MM.1S (cell line): ENCODE data around the gene ADARB1.

Experiments
- DNase-seq: peaks from one replicate; pipeline ENCODE4 v3.0.0-alpha.2; 2015
- H2AFZ ChIP-seq: fragments of 300-600 bp; sonication (generic); 2 replicates; pipeline ENCODE4 v1.6.0; 2016; ENCODE audit warnings: antibody characterized with exemption, low read length
- H3F3A ChIP-seq: fragments of 300-600 bp; sonication (generic); 2 replicates; pipeline ENCODE4 v1.6.1; 2016; ENCODE audit warnings: mild to moderate bottlenecking, antibody characterized with exemption, low read length, moderate library complexity, mixed read lengths; ENCODE audit not compliant: insufficient read depth
- H3K27ac ChIP-seq: fragments of 300-600 bp; sonication (generic); 2 replicates; pipeline ENCODE4 v1.5.1; 2016; ENCODE audit warnings: mild to moderate bottlenecking, low read length
- H3K27me3 ChIP-seq: fragments of 300-600 bp; sonication (generic); replicated peaks from 2 replicates; pipeline ENCODE4 v1.6.0; 2016; ENCODE audit warnings: low read length; ENCODE audit not compliant: insufficient read depth
- H3K36me3 ChIP-seq: fragments of 300-600 bp; sonication (generic); replicated peaks from 2 replicates; pipeline ENCODE4 v1.6.1; 2016; ENCODE audit warnings: mild to moderate bottlenecking, low read length, mixed read lengths; ENCODE audit not compliant: insufficient read depth
- H3K4me1 ChIP-seq: fragments of 300-600 bp; sonication (generic); 2 replicates; pipeline ENCODE4 v1.6.1; 2016; ENCODE audit warnings: low read length, mixed read lengths
- H3K4me2 ChIP-seq: fragments of 300-600 bp; sonication (generic); 2 replicates; pipeline ENCODE4 v1.6.0; 2016; ENCODE audit warnings: low read depth, low read length
- H3K4me3 ChIP-seq: fragments of 300-600 bp; sonication (generic); 2 replicates; pipeline ENCODE4 v1.5.1; 2016; ENCODE audit warnings: low read length, mixed read lengths
- H3K79me2 ChIP-seq: fragments of 300-600 bp; sonication (generic); 2 replicates; pipeline ENCODE4 v1.6.1; 2016; ENCODE audit warnings: mixed run types, low read length, mixed read lengths
- H3K9ac ChIP-seq: fragments of 300-600 bp; sonication (generic); 2 replicates; pipeline ENCODE4 v1.6.1; 2016; ENCODE audit warnings: low read length, mixed read lengths
- H3K9me2 ChIP-seq: fragments of 300-600 bp; sonication (generic); replicated peaks from 2 replicates; pipeline ENCODE4 v1.6.1; 2016; ENCODE audit warnings: mild to moderate bottlenecking, low read length, mixed read lengths; ENCODE audit not compliant: insufficient read depth
- H3K9me3 ChIP-seq: fragments of 300-600 bp; sonication (generic); replicated peaks from 2 replicates; pipeline ENCODE4 v1.6.1; 2016; ENCODE audit warnings: mild to moderate bottlenecking, low read length, mixed read lengths; ENCODE audit not compliant: insufficient read depth
- H4K20me1 ChIP-seq: fragments of 300-600 bp; sonication (generic); 2 replicates; pipeline ENCODE4 v1.6.1; 2016; ENCODE audit warnings: mild to moderate bottlenecking, low read length, moderate library complexity, mixed read lengths; ENCODE audit not compliant: insufficient read depth
- EZH2 ChIP-seq: fragments of 300-600 bp; sonication (generic); optimal IDR thresholded peaks from 2 replicates; pipeline ENCODE3; 2017; ENCODE audit warnings: low read depth, mild to moderate bottlenecking, antibody characterized with exemption, low read length, mixed read lengths
- EZH2phosphoT487 ChIP-seq: fragments of 300-600 bp; sonication (generic); IDR thresholded peaks from 2 replicates; pipeline ENCODE4 v1.6.1; 2018; ENCODE audit warnings: antibody characterized with exemption, low read length
- TF ChIP-seq, protein P1 (sequence below): fragments of 300-600 bp; sonication (generic); IDR thresholded peaks from 2 replicates; pipeline ENCODE4 v1.5.1; 2016; ENCODE audit warnings: antibody characterized with exemption, low read length, mixed read lengths

ADARB1 gene

DNA sequence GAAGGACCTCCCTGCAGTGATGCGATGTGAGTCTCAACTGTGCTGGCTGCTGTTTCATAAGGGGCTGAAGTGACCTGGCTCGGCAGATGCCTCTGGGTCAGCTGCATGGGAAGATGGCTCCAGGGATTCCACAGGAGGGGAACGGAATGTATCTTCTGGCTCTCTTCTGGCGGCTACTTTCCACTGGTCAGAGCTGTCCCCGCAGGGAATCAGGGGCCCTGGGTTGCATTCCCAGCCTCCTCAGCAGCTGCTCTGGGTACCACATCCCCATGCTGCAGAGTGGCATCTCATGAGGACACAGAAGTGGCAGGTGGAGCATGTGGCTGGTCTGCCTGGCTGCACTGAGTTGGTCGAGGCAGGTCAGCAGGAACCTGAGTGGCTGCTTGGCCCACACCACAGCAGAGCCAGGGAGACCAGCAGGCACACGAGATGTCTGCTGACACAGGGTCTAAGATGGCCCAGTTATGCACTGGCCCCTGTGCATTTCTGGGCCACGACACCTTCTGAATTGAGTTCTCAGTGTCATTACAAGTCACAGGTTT is 170.5 kb downstream of the ADARB1 start:
- H3K9me3 ChIP-seq: no peaks in the 10 kb centered on the region
- no peaks in the 10 kb centered on the region for H3K9me2 ChIP-seq
- no peak overlapping the region for H3K4me2 ChIP-seq
- no peak overlapping the region for H3K9ac ChIP-seq
- no peaks in the 10 kb centered on the region for H3K79me2 ChIP-seq
- H2AFZ ChIP-seq: no peak overlapping the region
- TF ChIP-seq EZH2 (no peak), EZH2phosphoT487 (no peak)
- TF ChIP-seq, protein P1, sequence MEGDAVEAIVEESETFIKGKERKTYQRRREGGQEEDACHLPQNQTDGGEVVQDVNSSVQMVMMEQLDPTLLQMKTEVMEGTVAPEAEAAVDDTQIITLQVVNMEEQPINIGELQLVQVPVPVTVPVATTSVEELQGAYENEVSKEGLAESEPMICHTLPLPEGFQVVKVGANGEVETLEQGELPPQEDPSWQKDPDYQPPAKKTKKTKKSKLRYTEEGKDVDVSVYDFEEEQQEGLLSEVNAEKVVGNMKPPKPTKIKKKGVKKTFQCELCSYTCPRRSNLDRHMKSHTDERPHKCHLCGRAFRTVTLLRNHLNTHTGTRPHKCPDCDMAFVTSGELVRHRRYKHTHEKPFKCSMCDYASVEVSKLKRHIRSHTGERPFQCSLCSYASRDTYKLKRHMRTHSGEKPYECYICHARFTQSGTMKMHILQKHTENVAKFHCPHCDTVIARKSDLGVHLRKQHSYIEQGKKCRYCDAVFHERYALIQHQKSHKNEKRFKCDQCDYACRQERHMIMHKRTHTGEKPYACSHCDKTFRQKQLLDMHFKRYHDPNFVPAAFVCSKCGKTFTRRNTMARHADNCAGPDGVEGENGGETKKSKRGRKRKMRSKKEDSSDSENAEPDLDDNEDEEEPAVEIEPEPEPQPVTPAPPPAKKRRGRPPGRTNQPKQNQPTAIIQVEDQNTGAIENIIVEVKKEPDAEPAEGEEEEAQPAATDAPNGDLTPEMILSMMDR: no peak
- DNase-seq: no peak
- H3K27ac ChIP-seq: no peak overlapping the region
- peaks cover 95% of the 10 kb centered on the region for H3K27me3 ChIP-seq
- H3K4me1 ChIP-seq: no peaks in the 10 kb centered on the region
- H3K4me3 ChIP-seq: no peak overlapping the region
- no peaks in the 10 kb centered on the region for H3F3A ChIP-seq
- H4K20me1 ChIP-seq: no peaks in the 10 kb centered on the region
- no peaks in the 10 kb centered on the region for H3K36me3 ChIP-seq

DNA sequence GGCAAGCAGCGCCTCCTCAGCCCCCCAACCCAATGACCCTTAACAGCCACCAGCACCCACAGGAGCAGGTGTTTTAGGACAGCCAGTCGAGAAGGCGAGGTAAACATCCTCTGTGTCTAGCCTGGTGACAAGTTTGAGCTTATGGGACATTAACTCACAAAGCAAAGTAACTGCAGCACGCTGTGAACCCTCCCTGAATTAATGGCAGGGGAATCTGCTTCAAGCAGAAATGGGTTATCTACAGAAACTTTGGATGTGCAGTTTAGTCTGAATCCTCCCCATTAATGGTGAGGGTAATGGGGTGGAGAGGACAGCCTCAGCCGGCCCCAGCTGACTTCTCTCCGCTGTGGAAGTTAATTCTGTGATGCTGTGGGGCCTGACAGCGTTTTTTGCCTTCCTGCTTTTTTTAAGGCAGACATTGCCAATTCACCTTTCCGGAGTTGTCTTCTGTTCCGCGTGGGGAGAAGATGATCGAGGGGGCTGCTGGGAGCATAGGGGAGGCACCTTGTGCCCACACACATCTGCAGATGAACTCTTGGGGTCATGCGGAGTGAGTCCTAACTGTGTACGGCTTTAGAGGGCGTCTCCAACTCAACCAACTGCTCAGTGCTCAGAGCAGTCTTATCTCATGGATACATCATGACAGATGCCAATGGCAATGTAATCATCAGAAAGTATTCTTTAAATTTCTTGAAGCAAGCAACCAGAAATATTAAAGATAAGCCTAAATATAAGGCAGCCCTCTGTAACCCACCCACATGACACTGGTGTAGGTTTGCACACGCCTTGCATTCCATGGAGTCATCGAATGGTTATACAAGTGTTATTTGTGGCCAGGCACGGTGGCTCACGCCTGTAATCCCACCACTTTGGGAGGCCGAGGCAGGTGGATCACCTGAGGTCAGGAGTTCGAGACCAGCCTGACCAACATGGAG is 172.3 kb downstream of the ADARB1 start:
- H3K9me3 ChIP-seq: no peaks in the 10 kb centered on the region
- no peaks in the 10 kb centered on the region for H3K79me2 ChIP-seq
- no peak overlapping the region for H3K4me2 ChIP-seq
- no peak overlapping the region for H3K4me3 ChIP-seq
- no peak overlapping the region for H2AFZ ChIP-seq
- no peaks in the 10 kb centered on the region for H3K4me1 ChIP-seq
- H3K9me2 ChIP-seq: no peaks in the 10 kb centered on the region
- H3F3A ChIP-seq: no peaks in the 10 kb centered on the region
- H3K27ac ChIP-seq: no peak overlapping the region
- no peak for DNase-seq
- H3K9ac ChIP-seq: no peak overlapping the region
- H3K27me3 ChIP-seq: peaks cover 95% of the 10 kb centered on the region
- no peaks in the 10 kb centered on the region for H3K36me3 ChIP-seq
- H4K20me1 ChIP-seq: no peaks in the 10 kb centered on the region
- TF ChIP-seq, protein P1: no peak
- TF ChIP-seq EZH2phosphoT487 (no peak), EZH2 (no peak)

DNA sequence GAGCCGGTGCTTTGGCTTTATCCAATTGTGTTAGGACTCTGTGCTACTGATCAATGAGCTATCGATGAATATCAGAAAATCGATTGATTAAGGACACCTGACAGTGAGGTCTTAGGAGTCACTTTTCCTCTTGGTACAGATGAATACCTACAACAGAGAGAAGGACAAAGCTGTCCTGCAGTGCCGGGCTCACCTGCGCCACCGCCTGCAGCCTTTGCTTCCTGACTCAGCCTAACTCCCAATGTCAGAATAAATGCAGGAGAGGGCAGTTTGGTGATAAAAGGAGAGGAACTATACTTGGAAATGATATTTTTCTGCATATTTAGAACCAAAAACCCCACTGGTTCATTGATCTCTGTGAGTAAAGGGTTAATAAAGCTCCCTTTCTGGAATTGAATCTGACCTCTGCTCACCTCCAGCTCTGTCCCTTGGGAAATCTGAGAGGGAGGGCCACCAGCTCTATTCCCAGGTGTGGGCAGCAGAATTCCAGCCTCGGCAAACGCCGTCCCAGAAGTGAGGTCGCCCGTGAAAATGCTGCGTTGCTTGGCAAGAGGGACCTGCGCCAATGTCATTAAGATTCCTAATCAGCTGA is 174.0 kb downstream of the ADARB1 start:
- Histone ChIP-seq H3K27me3 (peaks cover 95% of the 10 kb centered on the region), H3K36me3 (no peaks in the 10 kb centered on the region), H2AFZ (no peak overlapping the region), H3K9me2 (no peaks in the 10 kb centered on the region), H3K9ac (no peak overlapping the region), H3K79me2 (no peaks in the 10 kb centered on the region), H3K27ac (no peak overlapping the region), H4K20me1 (no peaks in the 10 kb centered on the region), H3K4me1 (no peaks in the 10 kb centered on the region), H3K4me2 (no peak overlapping the region), H3K4me3 (no peak overlapping the region), H3F3A (no peaks in the 10 kb centered on the region), H3K9me3 (no peaks in the 10 kb centered on the region)
- TF ChIP-seq, protein P1: no peak
- TF ChIP-seq EZH2: no peak
- TF ChIP-seq EZH2phosphoT487: no peak
- no peak for DNase-seq
